OCI-LY3 (cell line): Measurements from ENCODE around the gene RAD51B.

Experiments used
- CTCF ChIP-seq: fragments of 200-600, 300-600 bp; sonication (generic); IDR thresholded peaks from 2 replicates; pipeline ENCODE4 v1.5.1; 2014; ENCODE audit warnings: antibody characterized with exemption, low read length, low read depth
- EZH2phosphoT487 ChIP-seq: fragments of 200-600 bp; shearing (Covaris generic); IDR thresholded peaks from 2 replicates; pipeline ENCODE4 v1.6.1; 2018; ENCODE audit warnings: antibody characterized with exemption, mixed run types, low read depth

GRCh38 chr14:68477110-68477455 is 657.5 kb downstream of the RAD51B start:
- TF ChIP-seq CTCF (no peak), EZH2phosphoT487 (no peak)
